A673 (cell line): Measurements from ENCODE around the gene CHGA. TPM values are rescaled to one million over a fixed set of nuclear protein-coding genes. Genes with fewer than 3 reads are reported as not detected.

Experiments used
- BruUV-seq: library from RNA; stranded (reverse); fragments of 400-500 nt; replicated peaks from 2 replicates; lab custom pipeline; 2021; lab: Mats Ljungman, UMichigan
- CTCF ChIA-PET: fragments of 300-600 bp; sonication (Branson Sonifier 250); formaldehyde crosslinking; loops from one replicate; lab custom pipeline; 2022; ENCODE audit warnings: antibody characterized with exemption; lab: Charles Lee
- POLR2A ChIA-PET: fragments of 300-600 bp; sonication (Branson Sonifier 250); formaldehyde crosslinking; loops from one replicate; lab custom pipeline; 2022; ENCODE audit warnings: antibody characterized with exemption; ENCODE audit not compliant: low non-redundant PET; lab: Charles Lee
- DNase-seq: peaks from one replicate; pipeline ENCODE4 v3.0.0-alpha.2; 2015; ENCODE audit warnings: low spot score
- H3K27ac ChIP-seq: fragments of 200-600 bp; sonication (generic); 2 replicates; pipeline ENCODE4 v1.5.1; 2016; ENCODE audit warnings: mixed run types, low read depth, mild to moderate bottlenecking, mixed read lengths, antibody characterized with exemption, low read length; ENCODE audit not compliant: poor library complexity, severe bottlenecking
- H3K27me3 ChIP-seq: fragments of 200-600 bp; sonication (generic); replicated peaks from 2 replicates; pipeline ENCODE4 v1.6.1; 2017; ENCODE audit warnings: mixed run types, low read depth, mild to moderate bottlenecking, mixed read lengths, antibody characterized with exemption, low read length; ENCODE audit not compliant: insufficient read depth, poor library complexity
- H3K36me3 ChIP-seq: fragments of 200-600 bp; sonication (generic); 2 replicates; pipeline ENCODE4 v1.6.1; 2016; ENCODE audit warnings: mixed run types, mild to moderate bottlenecking, mixed read lengths, antibody characterized with exemption, low read length; ENCODE audit not compliant: insufficient read depth, poor library complexity, severe bottlenecking
- H3K4me1 ChIP-seq: fragments of 200-600 bp; sonication (generic); 2 replicates; pipeline ENCODE4 v1.6.1; 2017; ENCODE audit warnings: mixed run types, mild to moderate bottlenecking, mixed read lengths, antibody characterized with exemption, low read length; ENCODE audit not compliant: insufficient read depth, poor library complexity, severe bottlenecking
- H3K4me3 ChIP-seq: fragments of 200-600 bp; sonication (generic); 2 replicates; pipeline ENCODE4 v1.5.1; 2016; ENCODE audit warnings: low read depth, mixed run types, mild to moderate bottlenecking, mixed read lengths, low read length; ENCODE audit not compliant: poor library complexity, severe bottlenecking
- H3K9me3 ChIP-seq: fragments of 200-600 bp; sonication (generic); 2 replicates; pipeline ENCODE4 v1.6.1; 2016; ENCODE audit warnings: mixed run types, low read depth, mild to moderate bottlenecking, mixed read lengths, antibody characterized with exemption, low read length; ENCODE audit not compliant: poor library complexity, severe bottlenecking
- CTCF ChIP-seq: fragments of 300-800, 200-600 bp; sonication (generic); conservative IDR thresholded peaks from 2 replicates; pipeline ENCODE4 v1.5.1; 2017; ENCODE audit warnings: low read depth, mild to moderate bottlenecking, antibody characterized with exemption, low read length, moderate library complexity, mixed read lengths
- EZH2 ChIP-seq: fragments of 200-600 bp; sonication (generic); IDR thresholded peaks from 2 replicates; pipeline ENCODE4 v1.6.1; 2017; ENCODE audit warnings: borderline replicate concordance, low read depth, mild to moderate bottlenecking, mixed read lengths, antibody characterized with exemption, low read length; ENCODE audit not compliant: poor library complexity, severe bottlenecking
- intact Hi-C: fragments of 100-400 bp; cut with micrococcal nuclease; formaldehyde crosslinking; loops from one replicate; pipeline ENCODE4 v1.10.0; 2022; ENCODE audit not compliant: unreplicated experiment
- total RNA-seq: library from RNA; stranded (reverse); gene quantifications from 2 replicates; pipeline ENCODE4 v1.2.3, GENCODE V29; 2021

CHGA gene
- total RNA-seq, 1 experiment from 2014 or later: 14.8 TPM

GRCh38 chr14:92902726-92903125 is 20.2 kb upstream of the CHGA start:
- intact Hi-C loops: no loop called here
- ChIA-PET CTCF (no interaction called here), POLR2A (no interaction called here)
- no peak overlapping the region for H3K27ac ChIP-seq
- DNase-seq: no peak
- no peaks in the 10 kb centered on the region for H3K36me3 ChIP-seq
- no TSS peak for BruUV-seq
- peaks cover 41% of the 10 kb centered on the region for H3K27me3 ChIP-seq
- H3K4me1 ChIP-seq: no peaks in the 10 kb centered on the region
- no peak overlapping the region for H3K4me3 ChIP-seq
- TF ChIP-seq EZH2 (no peak), CTCF (no peak)
- H3K9me3 ChIP-seq: no peaks in the 10 kb centered on the region

DNA sequence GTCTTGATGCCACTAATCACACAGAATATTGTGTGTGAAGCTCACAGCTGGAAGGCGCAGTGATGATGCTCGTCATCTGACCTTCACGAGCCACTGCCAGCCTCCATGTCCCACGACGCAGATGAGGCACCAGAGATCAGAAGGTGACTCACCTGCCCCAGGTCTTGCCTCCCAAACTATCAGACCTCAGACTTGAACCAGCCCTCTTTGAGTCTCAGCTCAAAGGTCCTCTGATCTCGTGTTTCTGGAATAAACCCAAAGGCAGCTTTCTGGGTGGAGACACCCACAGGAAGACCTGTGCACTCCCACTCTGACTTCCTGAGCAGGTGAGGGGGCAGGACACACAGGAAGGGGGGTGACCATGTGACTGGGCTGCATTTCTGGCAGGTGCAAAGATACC is 19.6 kb upstream of the CHGA start:
- ChIA-PET CTCF (no interaction called here), POLR2A (no interaction called here)
- TF ChIP-seq EZH2 (no peak), CTCF (no peak)
- H3K36me3 ChIP-seq: no peaks in the 10 kb centered on the region
- no TSS peak for BruUV-seq
- H3K9me3 ChIP-seq: no peaks in the 10 kb centered on the region
- H3K27ac ChIP-seq: no peak overlapping the region
- DNase-seq: no peak
- peaks cover 41% of the 10 kb centered on the region for H3K27me3 ChIP-seq
- intact Hi-C loops: no loop called here
- no peaks in the 10 kb centered on the region for H3K4me1 ChIP-seq
- no peak overlapping the region for H3K4me3 ChIP-seq

DNA sequence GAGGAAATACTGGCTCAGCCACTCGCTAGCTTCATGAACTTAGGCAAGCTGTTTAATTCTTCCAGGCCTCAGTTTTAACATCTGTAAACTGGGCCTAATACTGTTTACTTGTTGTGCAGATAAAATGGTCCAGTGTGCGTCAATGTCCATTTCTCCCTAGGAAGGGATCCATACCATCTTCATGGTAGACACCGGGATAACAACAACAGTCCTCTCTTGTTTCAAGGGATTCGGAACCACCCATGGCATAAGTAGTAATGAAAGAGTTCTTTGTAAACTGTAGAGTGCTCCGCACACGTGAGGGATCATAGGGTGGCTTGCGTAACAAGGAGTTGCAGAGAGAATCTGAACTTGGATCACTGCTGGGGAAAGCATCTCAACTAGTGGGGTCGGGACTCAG is 17.3 kb upstream of the CHGA start:
- intact Hi-C loops: no loop called here
- H3K27ac ChIP-seq: no peak overlapping the region
- TF ChIP-seq CTCF: no peak
- no peak for TF ChIP-seq EZH2
- H3K36me3 ChIP-seq: no peaks in the 10 kb centered on the region
- no peak for DNase-seq
- CTCF ChIA-PET: no interaction called here
- no peaks in the 10 kb centered on the region for H3K4me1 ChIP-seq
- no peaks in the 10 kb centered on the region for H3K9me3 ChIP-seq
- peaks cover 30% of the 10 kb centered on the region for H3K27me3 ChIP-seq
- POLR2A ChIA-PET: no interaction called here
- no TSS peak for BruUV-seq
- no peak overlapping the region for H3K4me3 ChIP-seq
